Activated CD8-positive, alpha-beta memory T cell treated with anti-CD3 and anti-CD28 coated beads for 48 hours (primary cell): ENCODE measurements around the gene FBXW10B.
"Not testable (repeated sequence)": the region's sequence is repeated elsewhere in the genome, so short reads cannot be mapped to it uniquely, and the experiment has no call there.

Experiments used
- DNase-seq, 3 experiments: peaks; one replicate each; pipeline ENCODE4 v3.0.0-alpha.2; 2020; ENCODE audit warnings: low read depth in 2 of 3, low spot score in 2 of 3

FBXW10B gene

DNA sequence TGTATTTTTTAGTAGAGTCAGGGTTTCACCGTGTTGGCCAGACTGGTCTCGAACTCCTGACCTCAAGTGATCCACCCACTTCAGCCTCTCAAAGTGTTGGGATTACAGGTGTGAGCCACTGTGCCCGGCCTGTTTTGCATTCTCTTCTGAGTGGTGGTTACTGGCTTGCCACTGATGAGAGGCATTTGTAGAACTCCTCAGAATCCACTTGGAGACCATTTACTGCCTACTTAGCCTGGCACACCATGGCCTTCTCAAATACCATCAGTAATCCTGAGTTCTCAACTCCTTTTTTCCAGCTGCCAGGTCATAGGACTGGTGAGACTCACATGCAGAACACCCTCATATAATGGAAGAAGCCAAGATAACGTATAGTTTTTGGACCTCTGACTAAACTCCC is 22.5 kb upstream of the FBXW10B start:
- not testable (repeated sequence) for DNase-seq

DNA sequence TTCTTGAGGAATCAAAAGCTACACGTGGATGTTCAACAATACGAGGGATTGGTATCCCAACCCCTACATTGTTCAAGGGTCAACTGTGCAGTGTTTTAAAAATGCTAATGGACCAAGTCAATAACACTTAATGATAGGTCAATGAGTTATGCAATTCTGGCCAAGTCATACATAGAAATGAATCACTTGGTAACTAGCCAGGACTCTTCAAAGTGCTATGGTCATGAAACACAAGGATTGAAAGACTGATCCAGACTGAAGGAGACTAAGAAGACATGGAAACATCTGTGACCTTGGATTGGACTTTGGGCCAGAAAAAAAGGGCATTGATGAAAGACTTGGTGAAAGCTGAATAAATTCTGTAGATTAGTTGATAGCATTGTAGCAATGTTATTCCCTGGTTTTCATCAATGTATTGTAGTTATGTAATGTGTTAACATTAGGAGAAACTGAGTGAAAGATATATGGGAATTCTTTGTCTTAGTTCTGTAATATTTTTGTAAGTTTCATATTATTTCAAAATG is 11.5 kb upstream of the FBXW10B start:
- DNase-seq, result not testable (repeated sequence)

DNA sequence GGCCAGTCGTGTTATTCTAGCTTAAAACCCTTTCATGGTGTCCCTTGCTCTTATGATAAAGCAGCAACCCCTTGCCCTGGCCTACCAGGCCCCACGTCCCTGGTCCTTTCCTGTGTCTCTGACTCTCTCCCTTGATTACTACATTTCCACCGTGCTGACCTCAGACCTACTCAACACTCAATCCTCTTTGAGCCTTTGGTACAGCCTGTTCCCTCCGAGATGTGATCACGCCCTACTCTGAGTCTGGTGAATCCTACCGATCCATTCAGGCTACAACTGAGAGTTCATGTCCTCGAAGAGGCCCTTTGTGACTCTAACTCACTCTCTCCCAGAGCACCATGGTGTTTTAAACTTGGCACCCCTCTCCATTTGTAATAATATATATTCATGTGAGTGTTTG is 10.5 kb upstream of the FBXW10B start:
- not testable (repeated sequence) for DNase-seq

DNA sequence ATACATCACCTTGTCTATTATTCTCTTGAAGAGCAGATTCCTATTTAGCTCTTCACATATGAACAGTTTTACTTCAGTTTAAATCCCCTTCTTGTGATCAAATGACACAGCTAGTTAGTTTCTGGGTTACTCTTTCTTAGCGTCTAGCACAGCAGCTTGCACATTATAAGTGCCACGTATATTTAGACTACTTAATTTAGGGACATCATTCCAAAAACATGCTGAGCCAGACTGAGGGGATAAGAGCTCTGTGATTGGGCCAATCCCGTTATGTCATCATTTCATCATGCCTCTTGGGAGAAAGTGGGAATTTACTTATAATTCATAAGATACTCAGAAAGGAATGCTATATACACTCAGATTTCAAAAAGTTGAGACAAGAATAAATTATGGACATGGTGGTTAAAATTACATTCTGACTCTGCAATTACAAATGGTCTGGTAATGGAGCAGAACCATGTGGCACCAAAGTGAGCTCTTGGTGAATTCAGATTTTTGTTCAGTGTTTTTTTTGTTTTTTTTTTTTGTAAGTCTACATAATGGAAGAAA is 4.2 kb upstream of the FBXW10B start:
- not testable (repeated sequence) for DNase-seq

DNA sequence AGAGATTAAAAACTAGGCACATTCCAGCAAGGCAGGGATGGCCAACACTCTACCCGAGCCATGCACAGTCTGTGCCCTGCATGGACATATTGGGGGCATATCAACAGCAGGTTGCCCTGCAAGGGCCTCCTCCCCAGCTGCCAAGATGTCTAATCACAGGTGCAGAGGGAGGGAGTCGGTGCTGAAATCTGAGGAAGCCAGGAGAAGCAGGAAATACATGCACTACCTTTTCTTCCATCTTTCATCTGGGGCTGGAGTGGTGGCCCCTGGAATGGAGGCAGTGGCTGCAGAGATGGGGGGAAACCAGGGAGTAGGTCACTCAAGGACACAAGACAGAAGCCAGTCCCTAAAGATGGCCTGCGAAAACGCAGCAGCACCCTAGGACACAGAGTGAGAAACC is 3.8 kb upstream of the FBXW10B start:
- not testable (repeated sequence) for DNase-seq

DNA sequence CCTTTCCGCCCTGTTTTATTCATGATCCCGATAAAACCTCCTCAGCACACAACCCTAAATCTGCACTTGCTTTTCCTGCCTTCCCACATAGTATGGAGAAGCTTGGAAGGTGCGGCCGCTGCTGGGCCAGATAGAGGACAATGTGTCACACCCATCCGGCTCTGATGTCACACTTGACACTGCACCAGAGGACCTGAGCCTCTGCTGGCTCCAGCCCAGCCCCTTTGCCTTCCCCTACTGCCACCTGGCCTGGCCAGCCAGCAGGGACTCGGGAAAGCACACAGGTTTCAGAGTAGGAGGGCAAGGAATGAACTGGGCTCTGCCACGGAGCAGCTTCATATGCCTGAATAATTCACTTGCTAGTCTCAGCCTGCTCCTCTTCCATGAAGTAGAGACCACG is 2.6 kb upstream of the FBXW10B start:
- DNase-seq, result not testable (repeated sequence)

DNA sequence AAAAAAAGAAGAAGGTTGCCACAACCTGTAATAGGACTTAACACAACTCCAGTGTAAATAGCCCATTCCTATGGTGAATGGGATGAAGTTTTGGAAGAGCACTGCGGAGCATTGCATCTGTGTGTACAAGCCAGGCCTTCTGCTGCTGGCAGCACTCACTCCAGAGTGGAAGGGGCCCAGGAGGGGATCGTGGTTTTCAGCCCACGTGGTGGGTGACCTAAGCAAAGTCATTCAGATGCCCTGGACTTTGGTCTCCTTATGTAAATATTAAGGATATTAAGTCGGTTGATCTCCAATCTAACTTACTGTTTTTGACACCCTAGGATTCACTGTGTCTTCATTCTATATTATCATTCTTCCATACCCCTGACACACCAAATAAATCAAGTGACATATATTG is 2.7 kb downstream of the FBXW10B start:
- not testable (repeated sequence) for DNase-seq

DNA sequence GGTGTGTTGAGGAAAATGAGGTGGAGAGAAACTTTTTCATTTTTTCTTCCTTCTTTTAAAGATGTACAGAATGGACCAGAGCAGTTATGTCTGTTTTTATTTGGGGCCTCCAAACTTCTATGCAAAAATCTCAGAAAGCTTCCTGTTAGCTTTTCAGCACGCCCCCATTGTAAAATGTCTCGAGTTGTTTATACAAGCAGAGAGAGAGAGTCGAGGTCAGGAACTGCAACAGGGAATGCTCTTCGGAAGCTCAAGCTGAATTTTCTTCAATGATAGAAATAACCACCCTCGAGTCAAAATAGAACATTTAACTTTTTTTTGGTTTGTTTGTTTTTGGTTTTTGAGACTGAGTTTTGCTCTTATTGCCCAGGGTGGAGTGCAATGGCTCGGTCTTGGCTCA is 3.7 kb downstream of the FBXW10B start:
- DNase-seq, result not testable (repeated sequence)

DNA sequence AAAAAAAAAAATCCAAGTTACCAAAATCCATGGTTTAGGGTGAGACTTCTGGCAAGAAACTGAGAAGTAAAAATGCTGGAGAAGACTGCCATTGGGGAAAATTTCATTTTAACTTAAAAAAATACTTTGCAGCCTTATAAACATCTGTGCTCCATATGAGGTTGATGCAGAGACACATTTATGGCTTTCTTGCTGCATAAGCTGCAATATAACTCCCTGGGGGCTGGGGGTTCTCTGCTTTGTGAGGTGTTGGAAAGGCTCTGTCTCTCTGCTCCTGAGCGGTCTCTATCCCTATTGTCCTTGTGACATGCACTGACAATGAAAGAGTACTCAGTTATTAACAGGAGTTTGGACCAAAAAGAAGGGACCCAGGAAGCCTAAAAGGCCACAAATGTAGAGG is 6.4 kb downstream of the FBXW10B start:
- not testable (repeated sequence) for DNase-seq

DNA sequence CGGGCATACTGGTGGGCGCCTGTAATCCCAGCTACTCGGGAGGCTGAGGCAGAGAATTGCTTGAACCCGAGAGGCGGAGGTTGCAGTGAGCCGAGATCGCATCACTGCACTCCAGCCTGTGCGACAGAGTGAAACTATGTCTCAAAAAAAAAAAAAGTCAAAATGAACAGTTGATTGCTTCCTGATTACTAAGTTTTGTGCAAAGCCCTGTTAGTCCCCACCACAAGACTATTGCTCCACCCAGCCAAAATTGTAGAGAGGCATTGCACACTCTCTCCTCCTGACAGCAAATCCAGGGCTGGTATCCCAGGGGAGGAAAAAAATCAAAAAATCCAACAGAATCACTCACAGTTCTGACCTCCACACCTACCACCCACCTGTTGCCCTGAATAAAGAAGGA is 26.5 kb downstream of the FBXW10B start:
- DNase-seq, result not testable (repeated sequence)

DNA sequence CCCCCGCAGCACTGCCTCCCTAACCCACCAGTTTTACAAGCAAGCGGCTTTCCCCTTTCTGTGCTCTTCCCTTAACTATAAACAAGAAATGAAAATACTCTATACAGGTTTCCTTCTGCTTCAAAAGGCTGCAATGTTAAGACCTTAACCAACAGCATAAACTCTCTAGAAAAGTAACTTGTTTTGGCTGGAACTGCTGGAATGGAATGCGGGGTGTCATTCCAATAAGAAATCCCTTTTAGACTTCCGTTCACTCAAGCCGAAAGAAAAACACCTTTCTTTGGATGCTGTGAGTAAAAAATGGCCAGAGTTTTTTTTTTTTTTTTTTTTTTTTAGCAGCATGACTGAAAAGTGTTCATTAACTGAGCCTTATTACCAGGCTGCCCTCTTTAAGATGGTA is 27.5 kb downstream of the FBXW10B start:
- DNase-seq, result not testable (repeated sequence)

DNA sequence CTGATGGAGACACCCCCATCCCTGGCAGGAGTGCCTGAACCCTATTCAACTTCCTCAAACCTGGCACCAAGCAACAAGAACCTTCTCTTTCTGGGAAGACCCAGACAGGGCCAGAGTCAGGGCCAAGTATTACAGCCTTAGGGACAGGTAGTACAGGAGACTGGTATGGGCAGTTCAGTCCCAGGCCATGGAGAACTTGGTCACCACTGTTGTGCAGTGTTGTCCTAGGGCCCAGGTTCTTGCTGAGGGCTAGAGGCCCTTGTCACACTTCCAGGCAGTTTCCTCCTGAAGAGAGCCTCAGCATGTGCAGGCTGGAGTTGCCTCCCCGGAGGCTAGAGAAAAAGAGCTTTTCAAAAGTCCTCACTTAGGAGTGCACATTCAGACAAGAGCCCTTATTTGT is 28.7 kb downstream of the FBXW10B start:
- DNase-seq, result not testable (repeated sequence)

DNA sequence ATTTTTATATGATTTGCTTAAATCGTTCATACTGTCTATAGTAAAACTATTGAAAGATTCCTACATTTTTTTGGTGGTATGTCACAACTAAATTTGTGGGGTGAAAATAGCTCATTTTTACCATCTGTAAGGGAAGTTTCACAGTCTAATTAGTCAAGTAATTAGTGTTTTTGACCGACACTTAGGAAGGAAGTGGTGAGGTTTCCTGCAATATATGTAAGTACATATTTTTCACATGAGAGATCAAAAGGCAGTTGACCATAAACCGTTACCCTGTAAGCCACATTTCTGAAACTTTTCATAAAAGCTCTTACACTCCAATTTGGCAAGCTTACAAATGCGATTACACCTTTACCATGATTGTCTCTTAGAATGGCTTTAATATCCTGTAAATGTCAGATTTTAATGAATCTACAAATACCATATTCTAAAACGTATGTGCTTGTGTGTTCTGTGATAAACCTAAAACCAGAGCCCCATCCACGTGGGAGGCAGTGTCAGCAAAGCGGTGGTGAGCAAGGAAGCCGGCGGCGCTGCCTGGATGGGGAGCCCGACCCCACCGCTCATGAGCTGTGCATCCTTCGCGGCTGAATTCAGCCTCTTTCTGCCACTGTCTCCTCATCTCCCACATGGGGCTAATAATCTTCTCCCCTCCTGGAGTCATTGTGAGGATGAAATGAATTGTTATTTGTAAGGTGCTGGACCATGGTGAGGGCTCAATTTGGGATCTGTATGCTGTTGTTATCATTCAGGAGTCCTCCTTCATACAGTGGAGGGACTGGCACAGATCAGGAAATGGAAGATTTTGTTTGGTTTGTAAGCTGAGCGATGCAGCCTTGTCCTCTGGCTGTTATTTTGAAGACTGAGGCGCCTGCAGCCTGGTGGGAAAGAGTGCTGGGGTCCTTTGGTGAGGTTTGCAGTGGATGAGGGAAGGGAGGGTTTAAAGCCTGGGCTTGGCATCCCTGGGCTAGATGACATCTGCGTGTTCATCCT is 29.7 kb downstream of the FBXW10B start:
- peak in 1 of 3 experiments; percentile 6 for DNase-seq

DNA sequence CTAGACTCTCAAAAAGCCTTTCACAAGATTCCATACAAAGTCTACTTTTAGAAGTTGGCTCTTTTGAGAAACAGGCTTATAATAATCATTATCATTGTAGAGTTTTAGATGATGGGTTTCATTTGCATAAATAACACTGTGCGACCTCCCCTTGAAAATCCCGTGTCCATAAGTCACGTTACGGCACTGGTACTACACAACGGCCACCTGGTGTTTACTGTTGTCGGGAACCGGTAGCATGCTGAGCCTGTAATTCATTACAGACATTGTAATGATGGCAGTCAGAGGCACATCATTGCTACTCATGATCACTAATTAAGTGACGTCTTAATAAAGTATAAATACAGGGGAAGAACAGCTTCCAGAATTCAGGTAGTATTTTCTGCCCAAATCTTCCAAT is 31.5 kb downstream of the FBXW10B start:
- DNase-seq, result not testable (repeated sequence)

DNA sequence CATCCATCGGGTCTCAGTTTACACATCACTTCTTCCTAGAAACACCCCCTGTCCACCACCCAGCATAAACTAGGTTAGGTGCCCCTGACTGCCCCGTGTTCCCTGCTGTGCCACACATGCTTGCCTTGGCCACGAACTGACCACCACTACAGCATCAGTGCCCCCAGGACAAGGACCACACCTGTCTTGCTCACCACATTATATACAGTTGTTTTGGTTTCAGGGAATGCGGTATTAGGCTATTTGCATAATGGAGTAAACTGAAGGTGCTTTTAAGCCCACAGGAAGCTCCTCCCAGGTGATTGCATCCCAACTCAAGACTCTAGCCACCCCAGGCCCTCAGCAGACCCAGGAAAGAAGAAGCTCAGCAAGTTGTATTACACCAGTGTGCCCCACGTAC is 36.2 kb downstream of the FBXW10B start:
- not testable (repeated sequence) for DNase-seq

DNA sequence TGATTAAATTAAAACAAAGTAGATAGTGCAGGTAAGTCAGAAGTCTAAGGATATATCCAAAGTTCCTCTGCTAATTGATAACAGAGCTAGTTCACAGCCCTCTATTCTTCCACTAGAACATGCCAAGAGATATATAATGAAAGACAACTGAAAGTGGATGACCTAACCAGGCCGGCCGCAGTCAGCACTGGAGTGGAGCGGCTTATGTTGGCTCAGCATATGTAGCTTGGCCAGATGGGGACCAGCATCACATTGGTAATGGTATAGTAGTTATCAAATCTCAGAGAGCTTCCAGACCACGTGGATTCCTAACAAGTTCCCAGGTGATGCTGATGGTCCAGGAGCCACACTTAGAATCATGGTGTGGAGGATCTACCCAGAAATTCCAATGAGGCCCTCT is 38.0 kb downstream of the FBXW10B start:
- DNase-seq, result not testable (repeated sequence)

DNA sequence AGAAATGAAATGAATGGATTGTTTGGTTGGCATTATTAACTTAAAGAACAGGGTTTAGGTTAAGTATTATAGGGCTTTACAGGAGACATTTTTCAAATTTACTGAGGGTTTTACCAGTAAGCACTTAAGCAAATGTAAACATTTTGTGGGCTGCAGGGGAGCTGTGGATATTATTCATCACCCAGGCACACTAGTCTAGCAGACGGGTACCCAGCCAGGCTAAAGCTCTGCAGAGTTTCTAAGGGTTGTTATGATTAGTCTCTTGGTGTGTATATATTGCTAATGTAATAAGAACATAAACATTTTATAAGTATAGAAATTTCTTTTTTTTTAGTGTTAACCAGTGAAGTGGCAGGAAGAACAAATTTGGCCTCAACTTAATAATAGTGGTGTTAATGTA is 42.7 kb downstream of the FBXW10B start:
- not testable (repeated sequence) for DNase-seq

DNA sequence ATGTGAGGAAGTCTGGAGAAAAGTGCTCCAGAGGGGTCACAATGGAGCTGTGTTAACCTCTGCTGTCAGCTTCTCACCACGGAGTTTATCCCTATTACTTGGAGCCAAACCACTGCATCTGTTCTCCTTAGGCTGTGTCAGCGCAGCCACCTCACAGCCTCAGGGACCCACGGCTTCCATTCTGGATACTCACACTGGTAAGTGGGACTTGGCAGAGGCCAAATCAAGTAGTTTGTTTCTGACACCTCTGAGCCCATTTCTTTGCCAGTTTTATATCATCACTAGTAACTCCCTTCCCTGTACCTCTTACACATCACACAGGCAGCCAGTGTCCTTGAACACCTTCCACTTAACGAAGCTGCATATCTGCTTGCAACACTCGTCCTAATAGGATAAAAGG is 44.8 kb downstream of the FBXW10B start:
- DNase-seq, result not testable (repeated sequence)

DNA sequence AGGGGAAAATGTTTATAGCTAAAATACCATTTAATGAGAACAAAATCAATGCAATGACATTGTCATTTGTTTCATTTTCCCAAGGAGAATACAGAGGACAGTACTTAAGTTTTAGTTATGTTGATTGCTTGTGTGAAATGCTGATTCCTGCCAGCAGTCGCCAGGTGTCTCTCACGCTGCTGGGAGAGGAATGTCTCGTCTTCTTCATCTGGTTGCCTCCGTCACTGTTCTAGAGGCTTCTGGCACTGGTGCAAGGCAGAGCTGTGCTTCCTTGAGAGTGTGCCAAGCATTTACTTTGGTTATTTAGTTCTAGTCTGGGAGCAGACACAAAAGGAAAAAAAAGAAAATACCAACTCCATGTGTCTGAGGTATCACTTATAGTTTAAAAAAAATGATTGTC is 45.6 kb downstream of the FBXW10B start:
- DNase-seq, result not testable (repeated sequence)
